SU-DHL-6 (cell line): ENCODE results near the gene ZNF268.

Experiments used
- EZH2phosphoT487 ChIP-seq: fragments of 200-600 bp; sonication (generic), shearing (Covaris generic); conservative IDR thresholded peaks from 2 replicates; pipeline ENCODE4 v1.6.1; 2018; ENCODE audit warnings: mild to moderate bottlenecking, antibody characterized with exemption, low read length, moderate library complexity, mixed read lengths
- TF ChIP-seq, protein P1 (sequence below): fragments of 200-600 bp; sonication (generic); IDR thresholded peaks from one replicate; pipeline ENCODE4 v1.5.1; 2017; ENCODE audit warnings: antibody characterized with exemption, mild to moderate bottlenecking, low read length, moderate library complexity; ENCODE audit not compliant: insufficient read depth, poor library complexity, severe bottlenecking

GRCh38 chr12:133165776-133166175 is 15.5 kb upstream of the ZNF268 start:
- TF ChIP-seq, protein P1, sequence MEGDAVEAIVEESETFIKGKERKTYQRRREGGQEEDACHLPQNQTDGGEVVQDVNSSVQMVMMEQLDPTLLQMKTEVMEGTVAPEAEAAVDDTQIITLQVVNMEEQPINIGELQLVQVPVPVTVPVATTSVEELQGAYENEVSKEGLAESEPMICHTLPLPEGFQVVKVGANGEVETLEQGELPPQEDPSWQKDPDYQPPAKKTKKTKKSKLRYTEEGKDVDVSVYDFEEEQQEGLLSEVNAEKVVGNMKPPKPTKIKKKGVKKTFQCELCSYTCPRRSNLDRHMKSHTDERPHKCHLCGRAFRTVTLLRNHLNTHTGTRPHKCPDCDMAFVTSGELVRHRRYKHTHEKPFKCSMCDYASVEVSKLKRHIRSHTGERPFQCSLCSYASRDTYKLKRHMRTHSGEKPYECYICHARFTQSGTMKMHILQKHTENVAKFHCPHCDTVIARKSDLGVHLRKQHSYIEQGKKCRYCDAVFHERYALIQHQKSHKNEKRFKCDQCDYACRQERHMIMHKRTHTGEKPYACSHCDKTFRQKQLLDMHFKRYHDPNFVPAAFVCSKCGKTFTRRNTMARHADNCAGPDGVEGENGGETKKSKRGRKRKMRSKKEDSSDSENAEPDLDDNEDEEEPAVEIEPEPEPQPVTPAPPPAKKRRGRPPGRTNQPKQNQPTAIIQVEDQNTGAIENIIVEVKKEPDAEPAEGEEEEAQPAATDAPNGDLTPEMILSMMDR: no peak
- TF ChIP-seq EZH2phosphoT487: no peak
